Measurements from ENCODE around the gene CALR3. TPM values are rescaled to one million over a fixed set of nuclear protein-coding genes. Genes with fewer than 3 reads are reported as not detected.

Gene CALR3
- total RNA-seq, 1 experiment from 2014 or later: not detected

- POLR2A ChIA-PET: no interaction called here
- TF ChIP-seq REST (IDR thresholded peaks at IDR 0.05; ENCODE audit: insufficient read depth in 1 of 2, low read depth in 2 of 2, low read length in 1 of 2) (no peak), SIN3A (IDR thresholded peaks at IDR 0.05; ENCODE audit: borderline replicate concordance, insufficient read depth, low read depth, low read length) (no peak), TCF7L2 (IDR thresholded peaks at IDR 0.05; ENCODE audit: low read depth, low read length) (no peak), POLR2AphosphoS5 (IDR thresholded peaks at IDR 0.05; ENCODE audit: low read depth, low read length) (no peak), CTCF (IDR thresholded peaks at IDR 0.05) (no peak)
- no peak for DNase-seq (ENCODE audit: low read depth, low spot score)
These were observed 29.9 kb upstream of the CALR3 start for GRCh38 chr19:16525751-16526481.

DNA sequence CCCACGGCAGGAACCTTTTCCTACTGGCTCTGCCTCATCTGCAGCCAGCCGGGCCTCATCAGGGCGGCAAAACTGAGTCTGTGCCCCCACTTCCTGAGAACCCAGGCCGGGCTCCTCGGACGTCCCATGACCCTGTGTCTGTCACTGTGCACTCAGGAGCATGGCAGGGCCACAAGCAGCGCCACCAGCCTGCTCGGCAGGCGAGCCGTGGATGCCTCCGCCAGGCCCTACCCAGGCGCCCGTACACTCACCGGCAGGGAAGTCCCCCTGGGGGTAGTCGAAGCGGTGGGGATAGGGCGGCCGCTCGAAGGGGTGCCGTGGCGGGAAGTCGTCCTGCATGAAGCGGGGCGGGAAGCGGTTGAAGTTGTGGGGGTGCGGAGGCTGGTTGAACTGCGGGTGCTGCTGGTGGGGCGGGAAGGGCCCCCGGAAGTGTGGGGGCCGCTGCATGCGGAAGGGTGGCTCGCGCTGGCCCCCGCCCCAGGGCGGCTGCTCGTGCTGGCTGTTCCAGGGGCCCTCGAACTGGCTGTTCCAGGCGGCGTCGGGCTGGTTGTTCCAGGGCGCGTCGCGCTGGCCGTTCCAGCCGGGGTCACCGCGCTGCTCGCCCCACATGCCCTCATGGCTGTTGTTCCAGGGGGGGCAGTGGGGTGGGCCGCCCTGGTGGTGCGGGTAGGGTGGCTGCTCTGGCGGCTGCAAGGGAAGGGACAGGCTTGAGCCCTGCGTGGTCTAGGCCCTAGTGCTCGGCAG, 29.2 kb upstream of the CALR3 start:
- Histone ChIP-seq H3K27ac (ENCODE audit: low read length) (no peak overlapping the region), H3K36me3 (ENCODE audit: control insufficient read depth, insufficient read depth, low read length) (0 out of 2 replicates have a peak, but pooled peaks cover 3% of the 10 kb centered on the region), H3K9me3 (ENCODE audit: control insufficient read depth, insufficient read depth, low read depth, low read length) (no peaks in the 10 kb centered on the region), H3K27me3 (ENCODE audit: control insufficient read depth, insufficient read depth, low read length) (no peaks in the 10 kb centered on the region), H3K4me3 (ENCODE audit: low read depth in 2 of 2, low read length in 2 of 2) (no peak overlapping the region), H3K4me1 (ENCODE audit: control insufficient read depth, insufficient read depth, low read length) (no peaks in the 10 kb centered on the region)
- ATAC-seq (no peak), DNase-seq (ENCODE audit: low read depth, low spot score) (no peak)
- intact Hi-C loops (cut with micrococcal nuclease; ENCODE audit: unreplicated experiment) (no loop called here), in situ Hi-C loops (cut with HindIII; ENCODE audit: low pct_unique_long_range_greater_than_20kb, low sequenced_read_pairs) (no loop called here)
- ChIA-PET POLR2A (no interaction called here), CTCF (no interaction called here)
- TF ChIP-seq POLR2AphosphoS5 (IDR thresholded peaks at IDR 0.05; ENCODE audit: low read depth, low read length) (no peak), REST (IDR thresholded peaks at IDR 0.05; ENCODE audit: insufficient read depth in 1 of 2, low read depth in 2 of 2, low read length in 1 of 2) (no peak), SIN3A (IDR thresholded peaks at IDR 0.05; ENCODE audit: borderline replicate concordance, insufficient read depth, low read depth, low read length) (no peak), TCF7L2 (IDR thresholded peaks at IDR 0.05; ENCODE audit: low read depth, low read length) (no peak)
- BruUV-seq (replicated peaks): no TSS peak

More at GRCh38 chr19:16525751-16526481, 29.9 kb upstream of the CALR3 start:
- Histone ChIP-seq H3K4me1 (ENCODE audit: control insufficient read depth, insufficient read depth, low read length) (no peaks in the 10 kb centered on the region), H3K27ac (ENCODE audit: low read length) (no peak overlapping the region), H3K36me3 (ENCODE audit: control insufficient read depth, insufficient read depth, low read length) (peaks cover 3% of the 10 kb centered on the region; the same call in 1 of the 2 replicates), H3K4me3 (ENCODE audit: low read depth in 2 of 2, low read length in 2 of 2) (no peak overlapping the region), H3K27me3 (ENCODE audit: control insufficient read depth, insufficient read depth, low read length) (no peaks in the 10 kb centered on the region), H3K9me3 (ENCODE audit: control insufficient read depth, insufficient read depth, low read depth, low read length) (no peaks in the 10 kb centered on the region)
- no TSS peak for BruUV-seq (replicated peaks)
- in situ Hi-C loops (cut with HindIII; ENCODE audit: low pct_unique_long_range_greater_than_20kb, low sequenced_read_pairs): no loop called here
- CTCF ChIA-PET: no interaction called here
- intact Hi-C loops (cut with micrococcal nuclease; ENCODE audit: unreplicated experiment): no loop called here
- no peak for ATAC-seq

Data from Panc1 (cell line).